HG02588 (cell line): ENCODE results near the gene SERHL2.
A peak's percentile ranks its signal among the peaks of the same experiment; 100 is the strongest.
"Not testable (repeated sequence)": the region's sequence is repeated elsewhere in the genome, so short reads cannot be mapped to it uniquely, and the experiment has no call there.

ENCODE experiments used
- ATAC-seq: cut with Tn5 transposase; IDR thresholded peaks from one replicate; pipeline ENCODE4 v1.9.1; 2021; ENCODE audit warnings: mild to moderate bottlenecking, moderate library complexity; ENCODE audit not compliant: unreplicated experiment

SERHL2 gene

DNA sequence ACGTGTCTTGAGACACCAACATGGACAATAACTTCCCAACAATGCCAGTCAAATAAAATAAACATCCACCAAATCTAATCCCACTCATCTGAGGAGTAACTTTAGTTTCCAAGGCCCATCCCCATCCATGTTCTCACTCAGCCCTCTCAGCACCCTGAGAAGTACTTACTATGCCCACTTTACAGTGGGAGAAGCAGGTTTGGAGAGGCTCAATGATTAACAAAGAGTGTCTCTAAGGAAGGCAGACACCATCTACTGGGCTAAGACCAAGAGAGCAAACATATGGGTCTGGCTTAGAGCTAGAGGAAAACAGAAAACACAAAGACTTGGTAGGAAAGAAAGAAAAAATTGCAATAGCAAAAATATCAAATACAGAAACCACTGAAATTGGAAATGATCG is 49.7 kb downstream of the SERHL2 start:
- no peak for ATAC-seq

DNA sequence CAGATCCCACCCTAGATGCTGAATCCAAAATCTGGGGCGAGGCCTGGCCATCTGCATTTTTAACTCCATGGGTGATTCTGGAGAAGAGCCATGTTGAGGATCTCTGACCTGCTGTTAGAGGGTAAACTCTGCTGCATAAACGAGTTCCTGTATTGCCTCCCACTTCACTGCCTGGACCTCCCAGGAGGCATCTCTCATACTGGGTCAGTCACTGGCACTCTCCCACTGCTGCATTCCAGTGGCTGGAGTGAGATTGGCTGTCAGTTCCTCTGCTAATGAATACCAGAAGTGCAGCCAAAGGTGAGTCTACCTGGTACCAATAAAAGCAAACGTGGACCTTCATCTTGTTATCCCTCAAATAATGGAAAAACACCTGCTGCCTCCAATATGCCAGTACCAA is 50.6 kb downstream of the SERHL2 start:
- no peak for ATAC-seq

DNA sequence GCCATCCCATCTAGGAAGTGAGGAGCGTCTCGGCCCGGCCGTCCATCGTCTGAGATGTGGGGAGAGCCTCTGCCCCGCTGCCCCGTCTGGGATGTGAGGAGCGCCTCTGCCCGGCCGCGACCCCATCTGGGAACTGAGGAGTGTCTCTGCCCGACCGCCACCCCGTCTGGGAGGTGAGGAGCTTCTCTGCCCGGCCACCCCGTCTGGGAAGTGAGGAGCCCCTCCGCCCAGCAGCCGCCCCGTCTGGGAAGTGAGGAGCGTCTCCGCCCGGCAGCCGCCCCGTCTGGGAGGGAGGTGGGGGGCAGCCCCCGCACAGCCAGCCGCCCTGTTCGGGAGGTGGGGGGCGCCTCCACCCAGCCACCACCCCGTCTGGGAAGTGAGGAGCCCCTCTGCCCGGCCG is 53.9 kb downstream of the SERHL2 start:
- not testable (repeated sequence) for ATAC-seq

DNA sequence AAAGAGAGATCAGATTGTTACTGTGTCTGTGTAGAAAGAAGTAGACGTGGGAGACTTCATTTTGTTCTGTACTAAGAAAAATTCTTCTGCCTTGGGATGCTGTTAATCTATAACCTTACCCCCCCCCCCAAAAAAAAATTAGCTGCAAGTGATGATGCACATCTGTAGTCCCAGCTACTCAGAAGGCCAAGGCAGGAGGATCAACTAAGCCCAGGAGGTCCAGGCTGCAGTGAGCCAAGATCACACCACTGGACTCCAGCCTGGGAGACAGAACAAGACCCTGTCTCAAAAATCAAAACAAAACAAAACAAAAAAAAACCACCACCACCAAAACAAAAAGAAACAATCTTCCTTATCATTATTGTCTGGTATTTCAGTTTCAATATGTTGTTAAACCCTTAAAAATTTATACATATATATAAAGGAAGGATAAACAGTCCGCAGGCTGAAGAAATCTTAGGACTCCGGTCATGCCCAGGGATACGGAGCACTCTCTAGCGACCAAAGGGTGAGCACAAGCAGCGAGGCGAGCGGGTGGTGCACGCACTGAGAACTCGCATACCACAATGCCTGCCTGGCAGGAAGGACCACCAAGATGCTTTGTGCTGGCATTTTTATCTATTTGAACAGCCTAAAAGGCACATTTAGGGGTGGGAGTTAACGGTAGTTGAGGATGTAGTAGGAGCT is 54.5 kb downstream of the SERHL2 start:
- ATAC-seq: no peak

DNA sequence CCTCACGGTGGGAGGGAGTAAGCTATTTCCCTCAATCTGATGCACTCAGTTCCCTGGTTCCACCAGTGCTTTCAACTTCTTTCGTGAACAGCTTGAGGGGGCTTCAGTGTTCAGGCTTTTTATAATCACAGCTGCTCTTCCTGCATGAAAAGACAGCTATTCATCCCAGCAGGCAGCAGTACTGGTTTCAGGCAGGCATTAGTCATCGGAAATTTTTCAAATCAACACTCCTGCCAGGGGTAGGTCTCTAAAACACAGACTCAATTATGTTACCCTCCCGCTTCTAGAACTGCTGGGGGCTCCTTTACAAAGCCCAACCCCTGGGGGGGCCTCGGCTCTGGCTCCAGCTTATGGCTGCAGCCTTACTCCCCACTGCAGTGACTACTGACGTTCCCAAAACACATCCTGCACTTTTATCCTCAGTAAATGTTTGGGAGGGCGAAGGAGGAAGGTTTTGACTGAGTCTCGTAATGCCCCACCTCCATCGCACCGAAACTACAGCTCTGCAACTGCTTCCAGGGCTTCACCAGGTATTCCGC is 55.1 kb downstream of the SERHL2 start:
- no peak for ATAC-seq

DNA sequence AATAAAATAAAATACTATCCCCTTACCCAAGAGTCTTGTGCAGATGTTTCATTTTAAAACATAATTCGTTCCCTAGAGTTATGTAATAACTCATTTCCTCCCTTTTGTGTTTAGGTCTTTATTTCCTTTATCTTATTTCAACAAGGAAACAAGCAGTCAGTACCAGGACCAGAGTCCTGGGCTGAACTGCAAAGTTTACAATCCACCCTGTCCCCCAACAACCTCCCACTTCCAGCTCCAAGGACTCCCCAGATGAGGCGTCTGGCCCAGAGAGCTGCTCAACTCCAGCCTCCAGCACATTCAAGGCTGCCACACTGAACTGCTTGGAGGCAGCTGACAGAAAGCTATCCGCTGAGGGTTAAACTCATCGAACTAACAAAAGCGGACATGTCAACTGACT is 56.4 kb downstream of the SERHL2 start:
- ATAC-seq: no peak

DNA sequence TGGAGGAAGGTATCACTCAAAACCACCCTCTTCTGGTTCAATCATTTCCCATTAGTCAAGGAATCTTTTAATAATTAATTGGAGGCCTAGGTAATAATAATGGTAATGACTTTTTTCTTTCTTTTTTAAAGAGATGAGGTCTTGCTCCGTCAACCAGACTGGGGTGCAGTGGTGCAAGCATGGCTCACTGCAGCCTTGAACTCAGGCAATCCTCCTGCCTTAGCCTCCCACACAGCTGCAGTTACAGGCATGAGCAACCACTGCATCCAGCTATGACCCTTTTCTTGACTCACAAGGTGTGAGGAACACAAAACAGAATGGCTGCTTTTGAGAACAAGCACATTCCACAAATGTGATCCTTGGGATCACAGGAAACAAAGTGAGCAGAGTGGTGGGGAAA is 57.3 kb downstream of the SERHL2 start:
- no peak for ATAC-seq

DNA sequence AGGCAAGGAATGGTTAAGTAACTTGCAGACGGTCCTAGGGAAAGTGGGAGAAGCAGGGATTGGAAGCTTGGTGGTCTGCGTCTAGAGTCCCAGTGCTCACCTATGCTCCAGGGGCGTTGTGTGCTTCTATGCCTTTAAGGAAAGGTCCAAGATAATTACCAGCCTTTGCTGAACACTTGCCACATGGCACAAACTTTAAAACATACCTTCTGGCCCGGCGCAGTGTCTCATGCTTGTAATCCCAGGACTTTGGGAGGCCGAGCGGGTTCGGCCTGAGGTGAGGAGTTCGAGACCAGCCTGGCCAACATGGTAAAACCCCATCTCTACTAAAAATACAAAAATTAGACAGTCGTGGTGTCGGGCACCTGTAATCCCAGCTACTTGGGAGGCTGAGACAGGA is 58.6 kb downstream of the SERHL2 start:
- ATAC-seq: no peak

DNA sequence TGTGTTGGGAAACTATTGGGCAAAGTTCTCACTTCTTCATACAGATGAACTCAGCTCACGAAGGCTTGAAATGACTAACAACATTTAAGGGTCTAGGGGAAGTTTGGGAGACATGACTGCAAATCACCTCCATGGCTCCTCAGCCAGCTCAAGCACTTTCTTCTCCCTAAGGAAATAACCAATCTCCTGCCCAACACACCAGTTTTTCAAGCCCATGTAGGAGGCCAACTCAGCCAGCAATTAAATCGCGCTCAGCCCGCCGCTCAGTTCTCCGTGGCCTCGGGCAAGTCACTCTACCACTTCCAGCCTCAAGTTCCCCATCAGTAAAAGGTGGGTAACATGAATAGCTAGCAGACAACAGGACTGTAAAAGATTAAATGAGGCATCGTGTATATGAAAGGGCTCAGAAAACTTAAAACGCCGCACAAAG is 60.1 kb downstream of the SERHL2 start:
- ATAC-seq: no peak

DNA sequence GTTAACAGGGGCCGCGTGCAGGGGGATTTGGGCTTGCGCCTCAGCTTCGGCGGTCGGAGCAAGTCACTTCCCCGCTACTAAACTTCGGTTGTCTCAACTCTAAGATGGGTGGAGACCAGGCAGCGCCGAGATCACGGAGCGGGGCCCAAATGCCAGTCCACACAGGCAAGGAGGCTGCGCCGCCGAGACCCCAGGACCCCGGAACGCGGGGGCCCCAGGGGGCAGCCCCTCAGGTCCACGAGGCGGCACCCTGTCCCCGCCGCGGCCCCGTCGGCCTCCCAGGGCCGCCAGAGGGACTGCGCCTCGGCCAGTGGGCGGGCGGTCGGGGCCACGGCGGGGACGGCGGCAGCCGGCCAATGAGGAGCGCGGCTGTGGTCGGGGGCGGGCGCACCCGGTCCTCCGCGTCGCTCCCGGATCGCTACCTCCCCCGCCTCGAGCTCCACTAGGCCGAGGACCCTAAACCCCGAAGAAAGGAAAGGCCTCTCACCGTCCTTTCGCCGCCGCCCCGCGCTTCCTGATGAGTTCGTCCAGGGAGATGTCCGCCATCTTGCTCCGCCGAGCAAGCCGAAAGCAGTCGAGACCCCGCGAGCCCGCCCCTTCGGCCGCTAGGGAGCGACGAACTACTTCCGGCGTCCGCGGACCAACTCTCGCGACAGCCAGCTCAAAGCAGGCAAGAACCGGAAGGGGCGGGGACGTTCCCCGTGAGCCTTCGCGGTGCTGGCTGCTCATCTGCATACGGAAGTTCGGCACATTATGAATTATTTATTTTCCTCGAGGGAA is 60.7 kb downstream of the SERHL2 start, which contains the start of gene POLDIP3:
POLDIP3 (minus strand) TSS at position 572 of the 780 bp plus-strand sequence; CDS start at position 546, 26 bp downstream.
- peak; percentile 65 for ATAC-seq

DNA sequence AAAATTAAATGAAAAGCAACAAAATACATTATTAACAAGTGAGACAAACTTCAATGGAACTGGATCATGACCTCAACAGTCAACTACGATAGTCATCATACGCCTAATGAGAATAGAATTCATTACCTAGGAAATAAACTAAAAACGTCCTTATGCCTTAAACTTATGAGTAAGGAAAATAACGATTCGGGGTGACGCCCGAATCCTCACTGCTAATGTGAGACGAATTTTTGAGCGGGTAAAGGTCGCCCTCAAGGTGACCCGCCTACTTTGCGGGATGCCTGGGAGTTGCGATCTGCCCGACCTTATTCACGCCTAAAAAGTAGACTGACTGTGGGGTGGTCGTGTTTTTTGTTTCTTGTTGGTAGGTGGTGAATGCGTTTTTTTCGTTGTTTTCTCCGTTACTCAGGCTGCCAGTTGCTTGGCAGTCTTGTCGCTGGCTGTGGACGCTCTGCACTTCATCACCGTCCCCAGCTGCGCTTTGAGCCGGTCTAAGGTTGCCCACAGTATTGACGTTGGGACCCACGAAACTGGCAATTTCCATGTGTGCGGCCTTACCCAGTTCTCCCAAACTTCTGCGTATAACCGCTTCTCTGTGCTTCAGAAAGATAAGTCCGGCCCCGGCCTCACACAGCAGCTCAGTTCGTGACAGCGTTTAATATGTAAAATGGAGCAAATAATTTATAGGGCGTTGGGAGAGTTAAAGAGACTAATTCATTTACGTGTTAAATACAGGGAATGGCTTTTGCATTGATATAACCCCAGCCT is 61.5 kb downstream of the SERHL2 start:
- ATAC-seq: peak; percentile 47

DNA sequence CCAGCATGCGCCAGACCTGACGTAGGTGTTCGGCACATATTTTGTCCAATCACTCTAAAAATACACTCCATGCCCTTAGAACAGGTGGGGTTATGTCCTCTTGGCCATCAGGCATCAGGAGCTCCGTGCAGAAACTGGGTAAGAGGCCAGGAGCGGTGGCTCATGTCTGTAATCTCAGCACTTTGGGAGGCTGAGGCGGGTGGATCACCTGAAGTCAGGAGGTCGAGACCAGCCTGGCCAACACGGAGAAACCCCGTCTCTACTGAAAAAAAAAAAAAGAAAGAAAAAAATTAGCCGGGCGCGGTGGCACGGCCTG is 62.1 kb downstream of the SERHL2 start:
- not testable (repeated sequence) for ATAC-seq

DNA sequence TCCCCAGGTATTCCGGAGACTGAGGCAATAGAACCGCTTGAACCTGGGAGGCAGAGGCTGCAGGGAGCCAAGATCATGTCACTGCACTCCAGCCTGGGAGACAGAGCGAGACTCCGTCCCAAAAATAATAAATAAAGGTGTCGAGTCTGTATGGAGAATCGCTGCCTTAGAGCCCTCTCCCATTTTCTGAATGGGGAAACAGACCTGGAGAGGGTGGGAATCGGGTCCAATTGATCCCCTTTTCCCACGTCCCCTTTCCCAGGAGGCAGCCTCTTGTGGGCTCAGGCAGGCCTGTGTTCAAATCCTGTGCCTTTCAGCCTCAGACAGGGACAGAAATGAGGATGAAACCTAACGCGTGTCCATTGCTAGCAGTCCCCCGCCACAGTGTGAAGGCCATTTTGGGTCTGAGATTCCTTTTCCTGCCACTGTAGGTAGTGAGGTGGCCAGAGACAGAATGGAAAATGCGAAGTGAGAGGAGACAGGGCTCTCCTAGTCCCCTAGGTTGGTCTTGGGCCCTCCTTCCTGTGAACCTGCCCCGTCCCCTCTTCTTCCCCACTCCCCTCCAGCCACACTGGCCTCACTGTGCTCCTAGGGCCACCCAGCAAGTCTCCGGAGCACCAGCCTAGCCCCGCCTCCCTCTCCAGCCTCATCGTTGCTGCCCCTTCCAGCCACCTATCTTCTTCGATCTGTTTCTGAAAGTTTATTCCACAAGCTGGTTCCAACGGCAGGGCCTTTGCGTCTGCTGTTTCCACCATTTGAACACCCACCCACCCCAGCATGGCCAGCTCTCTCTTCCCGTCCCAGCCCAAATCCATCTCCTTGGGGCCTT is 63.6 kb downstream of the SERHL2 start:
- no peak for ATAC-seq

DNA sequence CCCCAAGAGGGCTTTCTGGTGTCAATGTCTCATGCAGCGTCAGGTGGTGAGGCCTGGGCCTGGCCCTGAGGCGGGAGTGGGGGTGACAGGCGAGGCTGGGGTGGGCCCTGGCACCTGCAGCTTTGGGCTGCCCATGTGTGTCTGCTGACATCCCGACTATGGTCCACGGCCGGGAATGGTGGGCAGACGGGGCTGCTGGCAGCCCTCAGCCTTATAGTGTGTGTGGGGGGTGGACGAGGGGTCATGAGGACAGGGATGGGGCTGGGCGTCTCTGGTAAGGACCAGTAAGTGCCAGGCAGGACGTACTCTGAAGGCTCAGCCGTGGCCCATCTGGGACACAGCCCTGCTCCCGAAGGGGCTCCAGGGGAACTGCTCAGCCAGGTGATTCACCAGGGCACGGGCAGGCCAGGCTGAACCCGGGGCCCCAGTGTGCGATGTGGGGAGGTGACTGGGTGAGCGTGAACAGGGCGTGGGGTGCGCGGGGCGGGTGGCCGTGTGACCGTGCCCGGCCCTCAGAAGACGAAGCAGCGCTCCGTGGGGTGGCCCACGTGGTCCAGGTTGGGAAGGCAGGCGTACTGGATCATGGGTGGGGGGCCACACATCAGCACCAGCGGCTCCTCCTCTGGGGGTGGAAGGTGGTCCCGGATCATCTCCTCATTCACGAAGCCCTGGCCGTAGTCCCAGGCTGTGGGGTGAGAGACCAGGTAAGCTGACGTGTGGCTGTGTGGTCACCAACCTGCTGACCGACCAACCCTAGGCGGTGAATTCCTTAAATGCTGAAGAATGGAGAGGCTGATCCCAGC is 65.7 kb downstream of the SERHL2 start:
- ATAC-seq: no peak

DNA sequence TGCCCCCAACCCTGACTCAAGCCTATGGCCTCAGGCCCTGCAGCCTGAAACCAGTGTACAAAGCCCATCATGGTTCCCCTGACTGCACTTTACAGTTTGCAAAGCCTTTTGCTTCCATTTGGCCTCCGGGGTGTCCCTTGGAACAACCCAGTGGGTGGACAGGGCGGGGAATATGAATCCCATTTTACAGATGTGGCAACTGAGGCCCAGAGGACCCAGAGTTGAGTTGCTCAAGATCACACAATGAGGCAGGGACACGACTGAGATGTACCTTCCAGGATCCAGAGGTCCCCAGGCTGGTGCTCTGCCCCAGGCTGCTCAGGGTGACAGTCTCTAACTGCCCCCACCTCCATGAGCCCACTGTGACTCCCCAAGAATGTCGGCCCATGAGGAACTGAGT is 66.3 kb downstream of the SERHL2 start:
- ATAC-seq: no peak

DNA sequence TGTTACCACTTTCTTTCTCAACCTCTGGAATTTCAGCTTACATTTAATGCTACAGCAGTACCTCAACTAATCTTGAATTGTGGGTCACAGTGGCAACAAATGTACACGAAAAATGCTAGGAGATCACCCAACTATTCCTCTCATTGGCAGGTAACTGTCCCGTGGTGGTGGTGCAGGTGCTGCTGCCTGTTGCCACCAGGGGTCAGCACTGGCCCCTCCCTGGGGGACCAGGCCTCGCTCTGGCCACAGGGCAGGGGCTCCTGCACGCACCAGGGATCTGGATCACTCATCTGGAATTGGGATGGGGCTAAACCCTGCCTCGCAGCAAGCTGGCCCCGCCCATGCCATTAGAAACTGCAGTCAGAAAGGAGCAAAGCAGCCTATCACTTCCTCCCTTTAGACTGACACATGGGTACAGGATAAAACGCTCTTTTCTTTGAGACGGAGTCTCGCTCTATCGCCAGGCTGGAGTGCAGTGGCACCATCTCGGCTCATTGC is 67.8 kb downstream of the SERHL2 start:
- ATAC-seq: no peak

DNA sequence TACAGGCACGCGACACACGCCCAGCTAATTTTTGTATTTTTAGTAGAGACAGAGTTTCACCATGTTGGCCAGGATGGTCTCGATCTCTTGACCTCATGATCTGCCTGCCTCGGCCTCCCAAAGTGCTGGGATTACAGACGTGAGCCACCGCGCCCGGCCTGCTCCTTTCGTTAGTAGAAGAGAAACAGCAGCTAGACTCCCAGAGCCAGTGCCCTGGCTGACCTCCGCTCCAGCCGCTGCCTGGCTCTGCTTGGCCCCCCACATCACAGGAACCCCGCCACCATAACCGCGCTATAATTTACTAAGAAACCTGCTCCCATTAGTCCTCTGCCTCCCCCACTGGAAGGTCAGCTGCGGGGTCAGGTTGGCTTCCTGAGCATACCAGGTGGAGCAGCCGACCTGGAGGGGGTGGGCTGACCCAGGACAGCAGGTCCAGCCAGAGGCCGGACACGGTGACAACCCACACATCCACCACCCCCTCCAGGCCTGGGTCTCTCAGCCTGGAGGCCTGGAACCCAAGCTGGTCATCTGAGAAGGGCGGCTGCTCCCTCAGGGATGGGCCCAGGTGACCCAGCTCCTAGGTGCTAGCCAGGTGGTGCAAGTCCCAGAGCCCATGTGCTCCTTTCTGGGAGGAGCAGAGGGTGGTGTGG is 68.4 kb downstream of the SERHL2 start:
- ATAC-seq: no peak

DNA sequence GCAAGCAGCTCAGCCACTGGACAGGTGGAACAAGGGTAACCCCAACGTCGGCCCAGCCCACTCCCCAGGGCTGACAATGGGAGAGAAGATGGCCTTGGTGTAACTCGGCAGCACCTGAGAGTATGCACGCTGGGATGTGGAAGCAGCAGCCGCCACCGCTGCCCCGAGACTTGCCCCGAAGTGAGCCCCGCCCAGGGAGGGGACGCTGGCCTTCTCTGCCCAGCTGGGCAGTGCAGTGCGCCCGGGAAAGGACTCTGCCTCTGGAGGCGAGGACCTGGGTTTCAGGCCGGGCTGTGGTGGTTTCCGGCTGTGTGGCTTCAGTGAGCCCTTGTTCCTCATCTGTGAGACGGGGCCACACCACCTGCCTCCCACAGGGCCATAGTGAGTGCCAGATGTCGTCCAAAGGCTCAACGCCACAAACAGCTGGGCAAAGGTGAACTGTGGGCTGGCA is 69.6 kb downstream of the SERHL2 start:
- no peak for ATAC-seq
